ENCODE data around the gene USP12.
A peak's percentile ranks its signal among the peaks of the same experiment; 100 is the strongest.
"Not testable (repeated sequence)": the region's sequence is repeated elsewhere in the genome, so short reads cannot be mapped to it uniquely, and the experiment has no call there.

The USP12 gene

GRCh38 chr13:27194895-27195764 lies 23.5 kb upstream of the USP12 start:
- H3K27me3 ChIP-seq (ENCODE audit: insufficient read depth, poor library complexity, severe bottlenecking) = no peaks in the 10 kb centered on the region
- H3K27ac ChIP-seq (replicated peaks) = no peak overlapping the region
- H3K4me3 ChIP-seq (replicated peaks; ENCODE audit: insufficient read depth, low read length) = no peak overlapping the region
- DNase-seq (ENCODE audit: low read depth in 1 of 2, low spot score in 1 of 2) = no peak
- TF ChIP-seq POLR2AphosphoS5 (IDR thresholded peaks at IDR 0.05; ENCODE audit: low read depth) (no peak), SPI1 (IDR thresholded peaks at IDR 0.05; ENCODE audit: borderline replicate concordance, low read depth) (no peak), GABPA (IDR thresholded peaks at IDR 0.05; ENCODE audit: low read depth) (no peak), REST (IDR thresholded peaks at IDR 0.05; ENCODE audit: insufficient replicate concordance, low read depth) (no peak), CTCF (IDR thresholded peaks at IDR 0.05; ENCODE audit: insufficient read depth, low read length) (no peak)

GRCh38 chr13:27194209-27194608 lies 22.6 kb upstream of the USP12 start:
- DNase-seq (ENCODE audit: low read depth in 1 of 2, low spot score in 1 of 2) = no peak
- H3K27me3 ChIP-seq (ENCODE audit: insufficient read depth, poor library complexity, severe bottlenecking) = no peaks in the 10 kb centered on the region
- no peak for TF ChIP-seq POLR2AphosphoS5 (IDR thresholded peaks at IDR 0.05; ENCODE audit: low read depth)
- no peak for TF ChIP-seq CTCF (IDR thresholded peaks at IDR 0.05; ENCODE audit: insufficient read depth, low read length)
- no peak for TF ChIP-seq SPI1 (IDR thresholded peaks at IDR 0.05; ENCODE audit: borderline replicate concordance, low read depth)
- no peak for TF ChIP-seq GABPA (IDR thresholded peaks at IDR 0.05; ENCODE audit: low read depth)
- no peak for TF ChIP-seq REST (IDR thresholded peaks at IDR 0.05; ENCODE audit: insufficient replicate concordance, low read depth)
- H3K4me3 ChIP-seq (replicated peaks; ENCODE audit: insufficient read depth, low read length) = no peak overlapping the region
- no peak overlapping the region for H3K27ac ChIP-seq (replicated peaks)

GRCh38 chr13:27193496-27193895 lies 21.9 kb upstream of the USP12 start:
- H3K27ac ChIP-seq (replicated peaks) = no peak overlapping the region
- no peaks in the 10 kb centered on the region for H3K27me3 ChIP-seq (ENCODE audit: insufficient read depth, poor library complexity, severe bottlenecking)
- TF ChIP-seq GABPA (IDR thresholded peaks at IDR 0.05; ENCODE audit: low read depth) (no peak), SPI1 (IDR thresholded peaks at IDR 0.05; ENCODE audit: borderline replicate concordance, low read depth) (peak; percentile 54)
- H3K4me3 ChIP-seq (replicated peaks; ENCODE audit: insufficient read depth, low read length) = no peak overlapping the region
- no peak for DNase-seq (ENCODE audit: low read depth in 1 of 2, low spot score in 1 of 2)

GRCh38 chr13:27192973-27193372 lies 21.4 kb upstream of the USP12 start:
- no peak for TF ChIP-seq POLR2AphosphoS5 (IDR thresholded peaks at IDR 0.05; ENCODE audit: low read depth)
- TF ChIP-seq GABPA (IDR thresholded peaks at IDR 0.05; ENCODE audit: low read depth) = no peak
- no peak for TF ChIP-seq CTCF (IDR thresholded peaks at IDR 0.05; ENCODE audit: insufficient read depth, low read length)
- TF ChIP-seq REST (IDR thresholded peaks at IDR 0.05; ENCODE audit: insufficient replicate concordance, low read depth) = no peak
- TF ChIP-seq SPI1 (IDR thresholded peaks at IDR 0.05; ENCODE audit: borderline replicate concordance, low read depth) = no peak
- no peak for DNase-seq (ENCODE audit: low read depth in 1 of 2, low spot score in 1 of 2)
- H3K4me3 ChIP-seq (replicated peaks; ENCODE audit: insufficient read depth, low read length) = no peak overlapping the region
- no peak overlapping the region for H3K27ac ChIP-seq (replicated peaks)
- no peaks in the 10 kb centered on the region for H3K27me3 ChIP-seq (ENCODE audit: insufficient read depth, poor library complexity, severe bottlenecking)

- not testable (repeated sequence) for H3K4me3 ChIP-seq (replicated peaks; ENCODE audit: insufficient read depth, low read length); H3K27ac ChIP-seq (replicated peaks); H3K27me3 ChIP-seq (ENCODE audit: insufficient read depth, poor library complexity, severe bottlenecking); DNase-seq (ENCODE audit: low read depth in 1 of 2, low spot score in 1 of 2)
Measured at GRCh38 chr13:27192367-27192766, 20.8 kb upstream of the USP12 start.

Data from HL-60 (cell line).